ENCODE measurements around the gene PALM.

The PALM gene

DNA sequence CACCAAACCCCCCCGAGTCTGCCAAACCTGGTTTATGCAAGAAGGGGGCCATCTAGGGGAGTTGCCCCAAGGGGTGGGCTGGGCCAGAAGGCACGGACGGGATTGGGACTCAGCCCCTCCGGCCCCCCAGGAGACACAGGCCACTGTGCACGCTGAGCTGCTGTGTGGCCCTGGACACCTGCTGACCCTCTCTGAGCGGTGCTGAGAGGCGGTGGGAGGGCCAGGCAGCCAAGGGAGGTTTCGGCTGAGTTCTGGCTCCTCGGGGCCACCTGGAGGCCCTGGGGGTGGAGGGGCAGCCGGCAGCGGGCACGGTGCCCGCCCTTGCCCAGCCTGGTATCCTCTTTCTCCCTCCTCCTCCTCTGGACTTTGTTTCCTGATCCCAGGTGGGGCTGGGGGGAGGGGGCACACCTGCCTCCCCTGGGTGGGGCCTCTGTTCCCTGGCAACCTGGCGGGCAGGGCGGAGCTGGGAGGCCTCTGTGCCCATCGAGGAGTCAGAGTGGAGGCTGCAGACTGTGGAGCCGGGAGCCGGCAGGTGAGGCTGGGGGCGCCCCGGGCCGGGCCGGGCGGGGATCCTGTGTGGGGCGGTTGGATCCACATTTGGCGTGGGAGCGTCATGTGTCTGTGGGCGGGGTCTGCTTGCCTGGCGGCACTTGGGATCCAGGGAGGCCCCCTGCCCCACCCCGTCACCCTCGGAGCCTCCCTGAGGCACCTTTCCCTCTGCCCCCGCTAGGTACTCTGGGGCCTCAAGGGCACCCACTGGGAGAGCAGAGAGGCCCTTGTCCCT, 42.1 kb downstream of the PALM start, which contains the start of gene MISP:
MISP (plus strand) TSS at position 473 of the 784 bp plus-strand sequence. CDS start 5,835 bp downstream, outside the sequence.
- no peak for DNase-seq (ENCODE audit: low read depth in 3 of 3, low spot score in 1 of 3)

DNA sequence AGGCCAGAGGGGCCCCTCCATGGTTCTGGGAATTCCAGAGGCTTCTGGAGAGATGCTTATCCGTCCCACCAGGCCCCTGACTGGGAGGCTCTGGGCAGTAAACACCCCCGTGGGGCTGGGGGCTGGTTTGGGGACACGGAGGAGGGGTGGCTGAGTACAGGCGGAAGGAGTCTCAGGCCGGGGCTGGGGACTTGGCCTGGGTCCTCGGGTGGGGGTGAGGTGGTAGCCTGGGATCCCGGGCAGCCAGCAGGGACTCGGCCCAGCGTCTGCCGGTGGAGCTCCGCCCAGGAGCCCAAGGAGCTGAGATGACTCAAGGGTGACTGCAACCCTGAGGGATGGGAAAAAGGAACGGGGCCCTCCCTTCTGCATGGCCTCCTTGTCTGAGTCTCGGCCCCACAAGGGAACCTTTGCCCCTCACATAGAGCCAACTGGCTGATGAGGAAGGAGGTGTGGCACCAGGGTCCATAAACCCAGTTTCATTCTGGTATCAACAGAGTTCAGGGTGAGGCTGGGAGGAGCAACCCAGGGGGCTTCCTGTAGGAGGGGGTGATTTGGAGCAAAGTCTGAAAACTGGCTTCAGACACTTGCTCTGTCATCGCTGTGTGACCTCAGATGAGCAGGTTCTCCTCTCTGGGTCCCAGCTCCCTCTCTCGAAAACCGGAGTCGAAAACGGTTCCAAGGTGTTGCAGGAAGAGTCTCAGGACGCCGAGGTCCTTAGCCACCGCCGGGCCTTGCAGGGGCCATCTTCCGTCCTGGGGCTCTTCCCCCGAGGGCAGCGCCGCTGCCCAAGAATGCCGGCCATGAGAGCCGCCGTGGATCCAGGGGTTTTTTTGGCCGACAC, 43.0 kb downstream of the PALM start:
- no peak for DNase-seq (ENCODE audit: low read depth in 3 of 3, low spot score in 1 of 3)

DNA sequence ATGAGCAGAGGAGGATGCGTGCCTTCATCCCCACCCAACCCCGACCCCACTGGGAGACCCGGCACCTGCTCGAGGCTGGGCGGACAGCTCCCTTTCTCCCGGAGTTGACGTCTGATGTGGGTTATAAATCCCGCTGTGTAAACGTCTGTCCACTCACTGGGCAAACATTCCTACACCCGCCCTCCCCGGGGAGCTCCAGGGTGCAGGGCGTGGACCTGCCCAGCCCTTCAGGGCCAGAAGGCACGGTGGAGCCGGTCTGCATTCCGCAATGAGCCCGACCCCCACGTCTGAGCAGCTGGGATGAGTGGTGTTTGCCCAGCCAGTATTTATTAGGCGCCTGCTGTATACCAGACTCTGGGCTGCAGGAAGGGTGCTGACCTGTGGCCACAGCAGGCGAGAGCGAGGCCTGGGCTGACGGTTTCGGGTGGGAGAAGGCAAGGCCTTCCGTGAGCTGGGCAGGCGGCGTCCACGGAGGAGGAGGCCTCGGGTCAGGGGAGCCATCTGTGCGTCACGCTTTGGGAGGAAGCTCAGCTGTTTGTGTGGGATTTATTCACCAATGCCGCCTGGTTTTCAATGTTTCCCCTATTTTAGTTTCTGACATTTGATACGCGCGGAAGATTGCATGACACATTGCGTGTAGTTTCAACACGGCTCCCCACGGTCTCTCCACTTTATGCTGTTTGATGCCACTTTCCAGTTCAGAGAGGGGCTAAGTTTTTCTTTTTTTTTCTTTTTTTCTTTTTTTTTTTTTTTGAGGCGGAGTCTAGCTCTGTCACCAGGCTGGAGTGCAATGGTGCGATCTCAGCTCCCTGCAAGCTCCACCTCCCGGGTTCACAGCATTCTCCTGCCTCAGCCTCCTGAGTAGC, 44.1 kb downstream of the PALM start:
- DNase-seq (ENCODE audit: low read depth in 3 of 3, low spot score in 1 of 3): no peak

DNA sequence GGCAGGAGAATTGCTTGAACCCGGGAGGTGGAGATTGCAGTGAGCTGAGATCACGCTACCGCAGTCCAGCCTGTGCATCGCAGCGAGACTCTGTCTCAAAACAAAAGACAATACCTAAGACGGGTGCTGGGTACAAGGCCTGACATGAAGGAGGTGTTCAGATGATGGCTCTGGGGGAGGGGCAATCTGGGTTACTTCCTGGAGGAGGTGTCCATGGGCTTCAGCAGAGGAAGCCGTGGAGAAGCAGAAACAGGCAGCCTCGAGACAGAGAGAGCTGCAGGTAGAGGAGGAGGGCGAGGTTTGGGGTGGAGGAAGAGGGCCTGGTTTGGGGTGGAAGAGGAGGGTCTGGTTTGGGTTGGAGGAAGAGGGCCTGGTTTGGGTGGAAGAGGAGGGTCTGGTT, 45.8 kb downstream of the PALM start:
- no peak for DNase-seq (ENCODE audit: low read depth in 3 of 3, low spot score in 1 of 3)

DNA sequence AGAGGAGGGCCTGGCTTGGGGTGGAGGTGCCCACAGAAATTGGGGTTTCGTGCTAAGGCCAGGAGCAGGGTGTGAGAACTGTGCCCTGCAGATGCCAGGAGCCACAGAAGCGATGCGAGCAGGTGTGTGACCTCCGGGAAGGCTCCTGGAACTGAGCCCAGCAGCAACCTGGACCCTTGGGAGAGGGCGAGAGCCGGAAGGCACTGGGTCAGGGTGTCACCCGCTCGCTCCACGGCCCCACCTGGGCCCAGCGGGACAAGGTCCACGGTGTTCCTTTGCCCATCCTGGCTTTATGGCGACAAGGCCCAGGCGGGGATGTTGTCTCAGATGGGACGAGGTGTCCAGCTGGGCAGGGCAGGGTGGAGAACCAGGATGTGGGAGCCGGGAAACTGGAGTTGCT, 46.3 kb downstream of the PALM start:
- DNase-seq (ENCODE audit: low read depth in 3 of 3, low spot score in 1 of 3): no peak

DNA sequence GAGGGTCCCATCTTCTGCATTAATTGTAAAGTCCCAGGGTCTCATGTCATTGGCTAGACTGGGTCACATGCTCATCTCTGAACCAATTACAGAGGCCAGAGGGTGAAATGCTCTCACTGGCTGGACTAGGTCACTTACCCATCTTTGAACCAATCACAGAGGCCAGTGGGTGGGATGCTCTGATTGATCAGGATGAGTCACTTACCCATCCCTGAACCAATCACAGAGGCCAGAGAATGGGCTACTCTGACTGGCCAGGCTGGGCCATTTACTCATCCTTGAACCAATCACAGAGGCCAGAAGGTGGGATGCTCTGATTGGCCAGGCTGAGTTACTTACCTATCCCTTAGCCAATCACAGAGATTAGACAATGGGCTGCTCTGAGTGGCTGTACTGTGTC, 47.5 kb downstream of the PALM start:
- no peak for DNase-seq (ENCODE audit: low read depth in 3 of 3, low spot score in 1 of 3)

DNA sequence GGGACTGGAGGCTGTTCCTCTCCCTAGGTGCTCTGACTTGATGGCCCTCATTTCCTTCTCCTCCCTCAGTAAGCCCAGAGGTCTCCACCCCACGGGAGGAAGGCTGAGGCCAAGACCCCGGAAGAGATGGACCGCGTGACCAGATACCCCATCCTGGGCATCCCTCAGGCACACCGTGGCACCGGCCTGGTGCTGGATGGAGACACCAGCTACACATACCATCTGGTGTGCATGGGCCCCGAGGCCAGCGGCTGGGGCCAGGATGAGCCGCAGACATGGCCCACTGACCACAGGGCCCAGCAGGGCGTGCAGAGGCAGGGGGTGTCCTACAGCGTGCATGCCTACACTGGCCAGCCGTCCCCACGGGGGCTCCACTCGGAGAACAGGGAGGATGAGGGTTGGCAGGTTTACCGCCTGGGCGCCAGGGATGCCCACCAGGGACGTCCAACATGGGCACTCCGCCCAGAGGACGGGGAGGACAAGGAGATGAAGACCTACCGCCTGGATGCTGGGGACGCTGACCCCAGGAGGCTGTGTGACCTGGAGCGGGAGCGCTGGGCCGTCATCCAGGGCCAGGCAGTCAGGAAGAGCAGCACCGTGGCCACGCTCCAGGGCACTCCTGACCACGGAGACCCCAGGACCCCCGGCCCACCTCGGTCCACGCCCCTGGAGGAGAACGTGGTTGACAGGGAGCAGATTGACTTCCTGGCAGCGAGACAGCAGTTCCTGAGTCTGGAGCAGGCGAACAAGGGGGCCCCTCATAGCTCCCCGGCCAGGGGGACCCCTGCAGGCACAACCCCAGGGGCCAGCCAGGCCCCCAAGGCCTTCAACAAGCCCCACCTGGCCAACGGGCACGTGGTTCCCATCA, 48.3 kb downstream of the PALM start:
- DNase-seq (ENCODE audit: low read depth in 3 of 3, low spot score in 1 of 3): no peak

DNA sequence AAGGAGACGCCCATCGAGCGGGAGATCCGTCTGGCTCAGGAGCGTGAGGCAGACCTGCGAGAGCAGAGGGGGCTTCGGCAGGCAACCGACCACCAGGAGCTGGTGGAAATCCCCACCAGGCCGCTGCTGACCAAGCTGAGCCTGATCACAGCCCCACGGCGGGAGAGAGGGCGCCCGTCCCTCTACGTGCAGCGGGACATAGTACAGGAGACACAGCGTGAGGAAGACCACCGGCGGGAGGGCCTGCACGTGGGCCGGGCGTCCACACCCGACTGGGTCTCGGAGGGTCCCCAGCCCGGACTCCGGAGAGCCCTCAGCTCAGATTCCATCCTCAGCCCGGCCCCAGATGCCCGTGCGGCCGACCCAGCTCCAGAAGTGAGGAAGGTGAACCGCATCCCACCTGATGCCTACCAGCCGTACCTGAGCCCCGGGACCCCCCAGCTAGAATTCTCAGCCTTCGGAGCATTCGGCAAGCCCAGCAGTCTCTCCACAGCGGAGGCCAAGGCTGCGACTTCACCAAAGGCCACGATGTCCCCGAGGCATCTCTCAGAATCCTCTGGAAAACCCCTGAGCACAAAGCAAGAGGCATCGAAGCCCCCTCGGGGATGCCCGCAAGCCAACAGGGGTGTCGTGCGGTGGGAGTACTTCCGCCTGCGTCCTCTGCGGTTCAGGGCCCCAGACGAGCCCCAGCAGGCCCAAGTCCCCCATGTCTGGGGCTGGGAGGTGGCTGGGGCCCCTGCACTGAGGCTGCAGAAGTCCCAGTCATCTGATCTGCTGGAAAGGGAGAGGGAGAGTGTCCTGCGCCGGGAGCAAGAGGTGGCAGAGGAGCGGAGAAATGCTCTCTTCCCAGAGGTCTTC, 49.3 kb downstream of the PALM start:
- no peak for DNase-seq (ENCODE audit: low read depth in 3 of 3, low spot score in 1 of 3)

DNA sequence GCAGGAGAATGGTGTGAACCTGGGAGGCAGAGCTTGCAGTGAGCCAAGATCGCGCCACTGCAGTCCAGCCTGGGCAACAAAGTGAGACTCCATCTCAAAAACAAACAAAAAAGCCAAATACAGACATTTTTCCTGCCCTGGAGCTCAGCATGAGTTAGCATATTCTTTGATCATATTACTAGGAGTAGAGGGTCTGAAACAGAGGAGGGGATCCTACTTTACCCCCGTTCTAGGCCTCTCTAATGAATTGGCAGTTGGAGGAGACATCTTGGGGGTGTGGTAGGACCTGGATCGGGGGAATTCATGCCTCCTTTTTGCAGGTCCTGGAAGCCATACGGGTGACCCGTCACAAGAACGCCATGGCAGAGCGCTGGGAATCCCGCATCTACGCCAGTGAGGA, 54.4 kb downstream of the PALM start:
- no peak for DNase-seq (ENCODE audit: low read depth in 3 of 3, low spot score in 1 of 3)

DNA sequence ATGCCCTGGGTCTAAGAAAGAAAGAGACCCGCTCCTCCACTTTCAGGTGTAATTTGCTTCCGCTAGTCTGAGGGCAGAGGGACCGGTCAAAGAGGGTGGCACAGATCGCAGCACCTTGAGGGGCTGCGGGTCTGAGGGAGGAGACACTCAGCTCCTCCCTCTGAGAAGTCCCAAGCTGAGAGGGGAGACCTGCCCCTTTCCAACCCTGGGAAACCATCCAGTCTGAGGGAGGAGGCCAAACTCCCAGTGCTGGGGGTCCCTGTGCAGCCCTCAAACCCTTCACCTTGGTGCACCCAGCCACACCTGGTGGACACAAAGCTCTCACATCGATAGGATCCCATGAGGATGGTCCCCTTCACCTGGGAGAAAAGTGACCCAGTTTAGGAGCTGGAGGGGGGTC, 55.1 kb downstream of the PALM start:
- DNase-seq (ENCODE audit: low read depth in 3 of 3, low spot score in 1 of 3): no peak

DNA sequence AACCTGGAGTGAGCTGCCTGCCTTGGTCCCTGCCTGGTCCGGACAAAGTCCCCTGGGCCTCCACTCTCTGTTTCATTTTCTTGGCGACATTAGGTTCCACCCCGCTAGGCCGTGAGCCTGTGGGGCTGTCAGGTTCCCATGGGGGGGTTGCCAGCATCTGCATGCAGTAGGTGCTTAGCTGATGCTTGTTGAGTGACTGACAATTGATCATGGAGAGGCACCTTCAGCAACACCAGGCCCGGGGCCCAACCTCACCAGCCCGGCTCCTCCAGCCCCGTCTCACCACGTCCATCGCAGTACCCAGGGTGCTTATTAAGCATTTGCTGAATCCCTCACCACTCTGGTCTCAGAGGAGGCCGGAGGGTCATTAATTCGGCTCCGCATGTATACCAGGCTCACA, 55.6 kb downstream of the PALM start:
- DNase-seq (ENCODE audit: low read depth in 3 of 3, low spot score in 1 of 3): no peak

DNA sequence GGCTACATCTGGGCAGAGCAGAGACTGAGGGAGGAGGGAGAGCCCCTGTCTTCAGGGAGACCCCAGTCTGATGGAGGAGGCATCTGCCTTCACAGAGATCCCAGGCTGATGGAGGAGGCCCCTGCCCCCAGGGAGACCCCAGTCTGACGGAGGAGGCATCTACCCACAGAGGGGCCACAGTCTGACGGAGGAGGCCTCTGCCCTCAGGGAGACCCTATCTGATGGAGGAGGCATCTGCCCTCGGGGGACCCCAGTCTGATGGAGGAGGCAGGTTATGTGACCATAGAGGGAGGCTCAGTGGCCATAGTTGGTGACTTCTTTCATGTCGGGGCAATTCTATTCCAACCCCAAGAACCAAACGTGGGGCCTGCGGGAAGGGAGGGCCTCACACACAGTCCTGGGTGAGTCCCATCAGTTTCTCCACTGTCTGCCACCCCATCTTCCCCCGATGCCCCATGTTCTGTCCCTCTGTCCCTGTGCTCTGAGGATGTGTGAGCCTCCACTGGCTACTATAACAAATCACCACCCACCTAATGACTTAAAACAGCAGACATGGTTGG, 56.5 kb downstream of the PALM start:
- DNase-seq (ENCODE audit: low read depth in 3 of 3, low spot score in 1 of 3): no peak

DNA sequence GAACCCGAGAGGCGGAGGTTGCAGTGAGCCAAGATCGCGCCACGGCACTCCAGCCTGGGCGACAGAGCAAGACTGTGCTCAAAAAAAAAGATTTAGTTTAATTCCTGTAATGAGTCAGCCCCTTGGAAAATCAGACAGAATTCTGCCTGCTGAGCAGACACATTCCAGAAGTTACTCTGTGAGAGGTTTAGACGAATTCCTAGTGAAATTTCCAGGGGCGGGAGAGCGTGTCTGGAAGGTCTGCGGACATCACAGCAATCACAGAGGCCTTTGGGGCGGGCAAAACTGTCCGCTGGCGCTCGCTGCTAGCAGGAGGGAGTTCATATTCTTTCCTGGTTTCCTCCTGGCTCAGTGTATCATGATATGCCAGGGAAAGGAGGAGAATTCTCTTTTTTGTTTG, 59.7 kb downstream of the PALM start:
- no peak for DNase-seq (ENCODE audit: low read depth in 3 of 3, low spot score in 1 of 3)

DNA sequence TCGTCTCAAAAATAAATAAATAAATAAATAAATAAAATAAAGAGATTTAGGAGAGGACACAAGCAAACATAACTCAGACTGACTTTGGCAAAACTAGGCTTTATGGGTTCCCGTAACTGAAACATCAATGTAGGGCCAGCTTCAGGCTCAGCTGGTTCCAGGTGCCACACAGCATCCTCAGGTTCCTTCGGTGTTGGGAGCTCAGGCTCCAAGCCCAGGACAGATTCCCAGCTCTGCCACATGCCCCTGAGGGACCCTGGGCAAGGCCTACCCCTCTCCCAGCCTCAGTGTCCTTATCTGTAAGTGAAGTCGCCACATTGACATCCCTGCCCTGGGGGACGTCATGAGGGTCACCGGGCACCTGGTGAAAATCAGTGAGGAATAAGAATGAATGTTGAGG, 60.9 kb downstream of the PALM start:
- DNase-seq (ENCODE audit: low read depth in 3 of 3, low spot score in 1 of 3): no peak

DNA sequence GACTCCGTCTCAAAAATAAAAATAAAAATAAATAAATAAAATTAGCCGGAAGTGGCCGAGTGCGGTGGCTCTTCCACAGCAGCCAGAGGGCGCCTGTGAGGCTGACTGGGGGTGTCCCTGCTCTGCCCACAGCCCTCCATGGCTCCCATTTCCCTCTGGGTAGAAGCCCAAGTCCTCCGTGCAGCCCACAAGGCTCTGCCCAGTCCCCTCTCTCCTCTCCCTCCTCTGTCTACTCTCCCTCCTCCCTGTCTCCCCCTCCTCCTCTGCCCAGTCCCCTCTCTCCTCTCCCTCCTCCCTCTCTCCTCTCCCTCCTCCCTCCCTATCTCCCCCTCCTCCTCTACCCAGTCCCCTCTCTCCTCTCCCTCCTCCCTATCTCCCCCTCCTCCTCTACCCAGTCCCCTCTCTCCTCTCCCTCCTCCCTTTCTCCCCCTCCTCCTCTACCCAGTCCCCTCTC, 62.6 kb downstream of the PALM start:
- no peak for DNase-seq (ENCODE audit: low read depth in 3 of 3, low spot score in 1 of 3)

DNA sequence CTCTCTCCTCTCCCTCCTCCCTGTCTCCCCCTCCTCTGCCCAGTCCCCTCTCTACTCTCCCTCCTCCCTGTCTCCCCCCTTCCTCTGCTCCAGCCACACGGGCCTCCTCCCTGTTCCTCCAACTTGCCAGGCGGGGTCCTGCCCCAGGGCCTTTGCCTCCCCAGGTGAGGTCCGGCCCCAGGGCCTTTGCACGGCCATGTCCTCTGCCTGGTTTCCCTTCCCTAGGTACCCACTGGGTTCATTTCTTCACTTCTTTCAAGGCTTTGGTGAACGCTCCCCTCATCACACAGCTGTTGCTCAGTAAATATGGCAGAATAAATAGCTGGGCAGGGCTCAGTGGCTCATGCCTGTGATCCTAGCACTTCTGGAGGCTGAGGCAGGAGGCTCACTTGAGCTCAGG, 63.3 kb downstream of the PALM start:
- DNase-seq (ENCODE audit: low read depth in 3 of 3, low spot score in 1 of 3): no peak

DNA sequence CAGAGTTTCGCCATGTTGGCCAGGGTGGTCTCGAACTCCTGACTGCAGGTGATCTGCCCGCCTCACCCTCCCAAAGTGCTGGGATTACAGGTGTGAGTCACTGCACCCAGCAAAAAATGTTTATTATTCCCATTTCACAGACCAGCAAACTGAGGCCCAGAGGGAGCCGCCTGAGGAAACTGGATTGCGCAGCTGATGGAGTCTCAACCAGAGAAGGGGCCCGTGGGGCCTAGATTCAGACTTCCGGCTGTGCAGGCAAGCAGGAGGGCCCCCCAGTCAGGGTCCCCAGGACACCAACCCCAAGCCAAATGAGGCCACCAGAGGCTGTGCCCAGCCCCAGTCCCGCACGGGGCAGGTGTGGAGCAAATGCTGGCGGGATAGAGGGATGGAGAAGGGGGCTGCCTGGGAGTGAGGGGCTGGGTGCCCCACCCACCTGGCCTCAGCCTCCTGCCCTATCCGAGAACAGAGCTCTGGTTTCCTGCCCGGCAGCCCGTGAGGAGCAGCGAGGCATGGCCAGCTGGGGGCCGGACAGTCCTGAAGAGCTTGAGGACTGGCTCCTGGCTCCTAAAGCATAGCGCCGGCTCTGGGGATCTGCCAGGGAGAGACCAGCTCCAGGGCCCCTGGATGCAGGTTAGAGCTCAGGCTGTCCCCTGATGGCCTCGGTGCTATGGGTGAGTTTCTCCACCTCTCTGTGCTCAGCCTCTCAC, 64.1 kb downstream of the PALM start:
- no peak for DNase-seq (ENCODE audit: low read depth in 3 of 3, low spot score in 1 of 3)

DNA sequence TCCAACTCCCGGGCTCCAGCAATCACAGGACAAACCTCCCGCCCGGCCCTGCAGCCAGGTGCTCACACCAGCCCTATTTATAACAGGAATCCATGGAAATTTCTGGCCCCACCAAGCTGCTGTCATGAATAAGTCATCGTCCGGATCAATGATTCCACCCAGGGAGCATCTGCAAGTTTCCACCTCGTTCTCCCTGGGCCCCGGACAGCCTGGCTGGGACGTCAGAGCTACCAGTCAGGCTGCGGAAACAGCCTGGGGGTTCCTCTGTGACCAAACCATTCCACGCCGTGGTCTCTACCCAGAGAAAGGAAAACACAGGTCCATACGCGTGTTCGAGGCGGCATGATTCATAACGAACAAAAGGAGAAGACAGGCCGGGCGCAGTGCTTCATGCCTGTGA, 67.8 kb downstream of the PALM start:
- DNase-seq (ENCODE audit: low read depth in 3 of 3, low spot score in 1 of 3): no peak
